Muscle layer of duodenum (tissue), 2 donors: ENCODE results near the gene TGIF2.

Source experiments
- H3K27ac ChIP-seq: one replicate; pipeline ENCODE4 v1.7.0; 2013; ENCODE audit warnings: mild to moderate bottlenecking, low read length
- H3K27me3 ChIP-seq: one replicate; pipeline ENCODE4 v1.7.0; 2013; ENCODE audit warnings: low read depth, mild to moderate bottlenecking, control low read depth, low read length
- H3K36me3 ChIP-seq, 2 donors: one replicate each; pipeline ENCODE4 v1.7.0; 2013; ENCODE audit warnings: low read length in 2 of 2, control low read depth in 1 of 2, mild to moderate bottlenecking in 1 of 2; ENCODE audit not compliant: insufficient read depth in 2 of 2, control insufficient read depth in 1 of 2
- H3K4me1 ChIP-seq, 2 donors: one replicate each; pipeline ENCODE4 v1.7.0; 2013; ENCODE audit warnings: low read length in 2 of 2, mild to moderate bottlenecking in 2 of 2, control low read depth in 1 of 2, moderate library complexity in 1 of 2; ENCODE audit not compliant: insufficient read depth in 2 of 2, control insufficient read depth in 1 of 2
- H3K4me3 ChIP-seq, 2 donors: one replicate each; pipeline ENCODE4 v1.7.0; 2013; ENCODE audit warnings: low read length in 2 of 2, low read depth in 1 of 2, mild to moderate bottlenecking in 1 of 2
- H3K9me3 ChIP-seq, 2 donors: one replicate each; pipeline ENCODE4 v1.7.0; 2013; ENCODE audit warnings: low read length in 2 of 2, control low read depth in 1 of 2, mild to moderate bottlenecking in 1 of 2; ENCODE audit not compliant: control insufficient read depth in 1 of 2
- donor health status: healthy.

The TGIF2 gene

GRCh38 chr20:36573103-36573797 lies at the start of gene TGIF2:
TGIF2 (plus strand) TSS chr20:36573597; CDS start chr20:36578775, 5,178 bp downstream.
- peak within 1 kb of the TSS; percentile 46 to 77 for H3K4me3 ChIP-seq
- peak within 1 kb of the TSS; percentile 74 for H3K27ac ChIP-seq
- peaks cover 0 to 21% of the 10 kb centered on the region in 2 donors for H3K4me1 ChIP-seq
- no peaks in the 10 kb centered on the region for H3K9me3 ChIP-seq
- H3K27me3 ChIP-seq = no peaks in the 10 kb centered on the region
- H3K36me3 ChIP-seq = no peaks in the 10 kb centered on the region

- Histone ChIP-seq H3K27ac (no peak overlapping the region), H3K9me3 (no peaks in the 10 kb centered on the region), H3K36me3 (peaks cover 25 to 43% of the 10 kb centered on the region in 2 donors), H3K4me1 (peaks cover 0 to 19% of the 10 kb centered on the region in 2 donors), H3K4me3 (no peak overlapping the region), H3K27me3 (no peaks in the 10 kb centered on the region)
Measured at GRCh38 chr20:36525620-36526365, 47.6 kb upstream of the TGIF2 start.

- H3K36me3 ChIP-seq = peaks cover 25 to 43% of the 10 kb centered on the region in 2 donors
- peaks cover 0 to 19% of the 10 kb centered on the region in 2 donors for H3K4me1 ChIP-seq
- H3K4me3 ChIP-seq = no peak overlapping the region
- peak overlapping the region; percentile 62 for H3K27ac ChIP-seq
- H3K9me3 ChIP-seq = no peaks in the 10 kb centered on the region
- no peaks in the 10 kb centered on the region for H3K27me3 ChIP-seq
Measured at GRCh38 chr20:36526521-36527011, 46.8 kb upstream of the TGIF2 start.

- no peaks in the 10 kb centered on the region for H3K27me3 ChIP-seq
- no peak overlapping the region for H3K4me3 ChIP-seq
- H3K27ac ChIP-seq = peak overlapping the region; percentile 62
- H3K4me1 ChIP-seq = peaks cover 0 to 19% of the 10 kb centered on the region in 2 donors
- no peaks in the 10 kb centered on the region for H3K9me3 ChIP-seq
- H3K36me3 ChIP-seq = peaks cover 25 to 43% of the 10 kb centered on the region in 2 donors
Measured at GRCh38 chr20:36527331-36528125, 45.9 kb upstream of the TGIF2 start.

- Histone ChIP-seq H3K36me3 (peaks cover 25 to 43% of the 10 kb centered on the region in 2 donors), H3K27ac (no peak overlapping the region), H3K4me3 (no peak overlapping the region), H3K27me3 (no peaks in the 10 kb centered on the region), H3K9me3 (no peaks in the 10 kb centered on the region), H3K4me1 (peaks cover 0 to 12% of the 10 kb centered on the region in 2 donors)
Measured at GRCh38 chr20:36528176-36528874, 45.1 kb upstream of the TGIF2 start.

- Histone ChIP-seq H3K9me3 (no peaks in the 10 kb centered on the region), H3K27ac (no peak overlapping the region)
Measured at GRCh38 chr20:36528875-36529417, 44.5 kb upstream of the TGIF2 start.

GRCh38 chr20:36532388-36532787 lies 41.0 kb upstream of the TGIF2 start:
- H3K27ac ChIP-seq = no peak overlapping the region

More at GRCh38 chr20:36528875-36529417, 44.5 kb upstream of the TGIF2 start:
- Histone ChIP-seq H3K4me3 (no peak overlapping the region), H3K27me3 (no peaks in the 10 kb centered on the region), H3K4me1 (peaks cover 0 to 12% of the 10 kb centered on the region in 2 donors), H3K36me3 (peaks cover 22 to 38% of the 10 kb centered on the region in 2 donors)

GRCh38 chr20:36532822-36533221 lies 40.6 kb upstream of the TGIF2 start:
- H3K27ac ChIP-seq = no peak overlapping the region
- H3K4me1 ChIP-seq = peaks cover 0 to 1% of the 10 kb centered on the region in 2 donors
- H3K36me3 ChIP-seq = peaks cover 0 to 8% of the 10 kb centered on the region in 2 donors
- H3K4me3 ChIP-seq = no peak overlapping the region
- no peaks in the 10 kb centered on the region for H3K27me3 ChIP-seq
- H3K9me3 ChIP-seq = no peaks in the 10 kb centered on the region

More at GRCh38 chr20:36532388-36532787, 41.0 kb upstream of the TGIF2 start:
- Histone ChIP-seq H3K36me3 (peaks cover 0 to 10% of the 10 kb centered on the region in 2 donors), H3K9me3 (no peaks in the 10 kb centered on the region), H3K4me3 (no peak overlapping the region), H3K27me3 (no peaks in the 10 kb centered on the region), H3K4me1 (peaks cover 0 to 5% of the 10 kb centered on the region in 2 donors)

GRCh38 chr20:36538026-36538722 lies 35.2 kb upstream of the TGIF2 start:
- H3K36me3 ChIP-seq = peaks cover 0 to 12% of the 10 kb centered on the region in 2 donors
- H3K4me1 ChIP-seq = peaks cover 0 to 10% of the 10 kb centered on the region in 2 donors
- H3K27me3 ChIP-seq = no peaks in the 10 kb centered on the region
- no peaks in the 10 kb centered on the region for H3K9me3 ChIP-seq
- H3K27ac ChIP-seq = no peak overlapping the region
- no peak overlapping the region for H3K4me3 ChIP-seq
